SIG-M5 (cell line): ENCODE measurements around the gene MZT2B.
"Not testable (repeated sequence)": the region's sequence is repeated elsewhere in the genome, so short reads cannot be mapped to it uniquely, and the experiment has no call there.

ENCODE experiments used
- DNase-seq: peaks from one replicate; lab custom pipeline; 2025; lab: John Stamatoyannopoulos, UW

Gene MZT2B

DNA sequence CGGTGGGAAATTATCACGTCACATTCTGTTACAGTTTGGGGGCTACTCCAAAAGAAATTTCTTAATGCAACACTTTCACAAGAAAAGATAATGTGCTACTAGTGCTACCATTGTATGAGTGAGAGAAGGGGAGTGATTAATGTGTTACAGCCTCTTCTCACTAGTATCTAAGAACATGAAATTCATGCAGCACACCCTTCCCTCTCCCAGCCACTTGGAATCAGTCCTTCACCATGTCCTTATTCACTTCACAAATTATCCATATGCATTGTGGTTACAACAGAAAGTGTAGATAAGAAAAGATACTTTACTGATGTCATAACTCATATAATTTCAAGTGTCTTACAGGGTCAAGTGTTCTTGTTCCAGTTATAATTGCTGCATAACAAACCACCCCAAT lies 37.1 kb downstream of the MZT2B start:
- DNase-seq: not testable (repeated sequence)

DNA sequence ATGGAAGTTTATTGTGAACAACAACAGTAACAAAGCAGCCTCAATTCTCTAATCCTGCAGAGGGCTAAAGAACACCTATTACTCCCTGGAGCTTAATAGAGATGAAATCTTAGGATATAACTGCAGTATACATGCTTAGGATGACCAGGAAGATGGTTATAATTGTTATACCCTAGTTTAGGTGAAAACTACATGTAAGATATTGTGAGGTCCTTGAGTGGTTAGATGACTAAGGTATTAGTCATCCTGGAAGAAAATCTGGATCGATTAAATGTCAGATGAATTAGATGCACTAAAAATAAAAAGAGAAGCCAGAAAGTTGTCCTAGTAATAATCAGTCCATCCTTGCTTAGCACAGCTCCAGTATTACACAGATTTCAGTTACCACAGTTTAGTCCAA lies 38.4 kb downstream of the MZT2B start:
- DNase-seq: not testable (repeated sequence)

DNA sequence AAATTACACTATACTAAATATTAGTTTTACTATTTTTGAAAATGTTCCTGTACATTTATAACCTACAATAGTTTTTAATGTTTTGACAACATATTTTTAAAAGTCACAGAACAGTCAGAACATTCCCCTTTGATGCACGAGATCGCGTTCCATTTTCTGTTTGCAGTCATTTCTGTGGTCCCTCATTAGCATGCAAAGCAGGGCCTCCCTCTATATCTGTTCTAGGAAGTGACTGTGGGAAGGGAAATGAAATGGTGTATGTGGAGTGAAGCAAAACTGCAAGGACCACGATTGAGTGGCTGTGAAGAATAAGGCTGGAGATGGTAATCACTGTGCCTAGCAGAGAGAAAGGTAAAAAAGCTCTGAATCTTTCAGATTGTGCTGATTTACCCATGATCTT lies 40.5 kb downstream of the MZT2B start:
- not testable (repeated sequence) for DNase-seq

DNA sequence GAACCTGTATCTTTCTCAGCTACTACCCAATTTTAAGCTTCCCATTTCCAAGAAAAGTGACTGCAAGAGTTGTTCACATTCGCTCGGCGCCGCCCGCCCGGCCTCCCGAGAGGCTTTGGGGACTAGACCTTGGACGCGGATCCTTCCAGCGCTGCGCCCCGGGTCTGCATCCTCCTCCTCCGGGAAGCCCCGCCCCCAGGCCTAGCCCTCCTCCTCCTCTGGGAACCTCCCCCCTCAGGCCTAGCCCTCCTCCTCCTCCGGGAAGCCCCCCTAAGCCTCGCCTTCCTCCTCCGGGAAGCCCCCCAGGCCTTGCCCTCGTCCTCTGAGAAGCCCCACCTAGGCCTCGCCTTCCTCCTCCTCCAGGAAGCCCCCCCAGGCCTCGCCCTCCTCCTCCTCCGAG lies 45.9 kb downstream of the MZT2B start:
- not testable (repeated sequence) for DNase-seq

DNA sequence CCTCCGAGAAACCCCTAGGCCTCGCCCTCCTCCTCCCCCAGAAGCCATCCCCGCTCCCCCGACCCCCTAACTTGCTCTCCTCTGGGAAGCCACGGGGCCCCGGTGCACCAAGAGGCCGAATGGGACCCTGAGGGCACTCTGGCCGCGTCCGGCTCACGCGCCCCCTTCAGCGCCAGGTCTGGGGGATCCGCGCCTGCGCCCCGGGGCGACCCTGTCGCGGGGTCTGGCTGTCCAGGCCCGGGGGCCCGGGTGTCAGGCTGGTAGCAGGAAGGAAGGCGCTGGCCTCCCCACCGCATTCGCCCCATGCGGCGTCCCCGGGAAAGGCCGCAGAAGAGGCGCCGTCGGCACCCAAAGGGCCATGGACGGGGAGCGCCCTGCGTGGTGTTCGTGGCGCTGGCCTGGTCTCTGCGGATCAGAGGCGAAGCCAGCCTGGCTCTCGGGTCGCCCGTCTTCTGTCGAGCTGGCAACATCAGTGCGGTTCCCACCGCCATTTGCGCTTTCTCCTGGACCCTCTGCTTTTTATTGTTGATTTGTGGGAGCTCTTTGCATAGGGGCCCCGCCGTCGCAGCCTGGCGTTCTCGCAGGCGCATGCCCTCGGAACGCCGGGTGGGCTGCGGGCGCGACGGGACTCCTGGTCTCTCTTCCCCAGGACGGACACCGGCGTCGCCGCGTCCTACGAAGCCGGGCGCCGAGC lies 46.6 kb downstream of the MZT2B start:
- DNase-seq: not testable (repeated sequence)

DNA sequence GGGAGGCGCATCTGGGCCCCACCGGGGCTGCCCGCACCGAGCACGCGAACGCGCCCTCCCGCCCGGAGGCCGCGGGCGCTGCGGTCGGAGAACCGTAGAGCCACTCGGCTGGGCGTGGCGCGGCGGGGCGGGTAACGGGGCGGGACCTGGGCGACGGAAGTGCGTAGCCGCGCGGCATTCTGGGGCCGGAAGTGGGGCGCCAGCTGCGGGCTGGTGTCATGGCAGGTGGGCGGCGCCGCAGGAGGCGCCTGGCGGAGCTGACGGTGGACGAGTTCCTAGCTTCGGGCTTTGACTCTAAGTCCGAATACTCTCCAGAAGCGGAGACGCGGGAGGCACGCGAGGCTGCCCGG lies 47.1 kb downstream of the MZT2B start:
- not testable (repeated sequence) for DNase-seq

DNA sequence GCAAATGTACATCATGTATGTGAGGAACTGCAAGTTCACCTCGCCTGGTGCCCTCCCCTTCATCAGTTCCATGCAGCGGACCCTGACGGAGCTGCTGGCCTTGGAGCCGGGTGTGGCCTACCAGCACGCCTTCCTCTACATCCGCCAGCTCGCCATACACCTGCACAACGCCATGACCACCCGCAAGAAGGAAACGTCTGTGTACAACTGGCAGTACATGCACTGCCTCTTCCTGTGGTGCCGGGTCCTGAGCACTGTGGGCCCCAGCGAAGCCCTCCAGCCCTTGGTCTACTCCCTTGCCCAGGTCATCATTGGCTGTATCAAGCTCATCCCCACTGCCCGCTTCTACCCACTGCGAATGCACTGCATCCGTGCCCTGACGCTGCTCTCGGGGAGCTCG lies 48.3 kb downstream of the MZT2B start:
- not testable (repeated sequence) for DNase-seq

DNA sequence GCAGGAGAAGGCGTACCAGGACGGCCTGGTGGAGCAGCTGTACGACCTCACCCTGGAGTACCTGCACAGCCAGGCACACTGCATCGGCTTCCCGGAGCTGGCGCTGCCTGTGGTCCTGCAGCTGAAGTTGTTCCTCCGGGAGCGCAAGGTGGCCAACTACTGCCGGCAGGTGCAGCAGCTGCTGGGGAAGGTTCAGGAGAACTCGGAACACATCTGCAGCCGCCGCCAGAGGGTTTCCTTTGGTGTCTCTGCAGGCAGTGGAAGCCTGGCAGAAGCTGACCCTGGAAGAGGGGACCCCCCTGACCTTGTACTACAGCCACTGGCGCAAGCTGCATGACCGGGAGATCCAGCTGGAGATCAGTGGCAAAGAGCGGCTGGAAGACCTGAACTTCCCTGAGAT lies 48.8 kb downstream of the MZT2B start:
- DNase-seq: not testable (repeated sequence)

DNA sequence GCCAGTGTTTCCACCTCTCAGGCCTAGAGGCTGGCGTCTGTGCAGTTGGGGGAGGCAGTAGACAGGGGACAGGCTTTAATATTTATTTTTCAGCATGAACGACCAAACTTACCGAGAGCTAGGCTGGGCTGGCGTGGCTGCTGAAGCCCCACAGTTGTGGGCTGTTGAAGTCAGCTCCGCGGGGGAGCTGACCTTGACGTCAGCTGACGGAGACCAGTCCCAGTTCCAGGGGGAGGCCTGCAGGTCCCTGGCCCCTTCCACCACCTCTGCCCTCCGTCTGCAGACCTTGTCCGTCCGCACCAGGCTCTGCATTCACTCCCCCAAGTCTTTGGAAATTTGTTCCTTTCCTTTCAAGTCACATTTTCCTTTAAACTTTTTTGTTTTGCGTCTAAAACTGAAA lies 49.6 kb downstream of the MZT2B start:
- no peak for DNase-seq

DNA sequence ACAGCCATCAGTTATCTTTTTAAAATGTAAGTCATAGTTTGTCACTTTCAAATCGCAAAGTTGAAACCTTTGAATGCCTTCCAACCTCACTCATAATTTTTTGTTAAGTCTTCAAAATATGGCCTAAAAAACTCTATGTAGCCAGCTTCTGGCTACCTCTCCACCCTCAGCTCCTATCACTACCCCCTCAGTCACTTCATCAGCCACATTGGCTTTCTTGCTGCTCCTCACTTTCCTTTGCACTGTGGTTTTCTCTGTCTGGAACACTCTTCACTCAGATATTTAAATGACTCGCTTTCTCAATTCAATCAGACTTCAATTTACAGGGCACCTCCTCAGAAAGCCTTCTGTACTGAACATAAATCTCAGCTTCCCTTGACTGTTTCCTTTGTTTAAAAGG lies 51.0 kb downstream of the MZT2B start:
- DNase-seq: not testable (repeated sequence)

DNA sequence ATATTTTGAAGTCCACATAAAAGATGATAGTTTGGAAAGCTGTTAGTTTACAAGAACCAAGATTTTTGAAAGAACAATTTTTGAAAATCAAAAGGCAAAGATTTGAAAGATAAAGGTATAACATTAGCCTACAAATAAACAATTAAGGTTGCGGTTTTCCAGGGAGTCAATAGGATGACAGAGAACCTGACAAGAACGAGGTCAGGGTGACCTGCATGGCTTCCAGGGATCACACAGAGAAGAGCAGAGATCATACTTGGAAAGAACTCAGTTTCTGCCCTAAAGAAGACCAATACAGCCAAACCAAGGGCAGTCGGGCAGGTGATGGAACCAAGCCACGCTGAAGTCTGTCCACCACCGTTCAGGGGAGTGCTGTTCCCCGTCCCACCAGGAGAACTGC lies 57.5 kb downstream of the MZT2B start:
- not testable (repeated sequence) for DNase-seq
